Subcutaneous adipose tissue (tissue), 4 donors: Measurements from ENCODE around the gene NANOS2. TPM values are rescaled to one million over a fixed set of nuclear protein-coding genes. Genes with fewer than 3 reads are reported as not detected.

Experiments
- total RNA-seq, 4 donors: library from RNA; depleted of rRNA; stranded (reverse); fragments of >200 nt; gene quantifications; one replicate each; pipeline ENCODE4 v1.1.0, GENCODE V29; 2016
- TF ChIP-seq, protein P1 (sequence below): fragments of 450-650 bp; IDR thresholded peaks from one replicate; pipeline ENCODE4 v1.5.1; 2016; ENCODE audit warnings: low read depth, mild to moderate bottlenecking, control low read depth, antibody characterized with exemption, moderate library complexity

NANOS2 gene
- total RNA-seq, 4 donors from 2014 or later: not detected

DNA sequence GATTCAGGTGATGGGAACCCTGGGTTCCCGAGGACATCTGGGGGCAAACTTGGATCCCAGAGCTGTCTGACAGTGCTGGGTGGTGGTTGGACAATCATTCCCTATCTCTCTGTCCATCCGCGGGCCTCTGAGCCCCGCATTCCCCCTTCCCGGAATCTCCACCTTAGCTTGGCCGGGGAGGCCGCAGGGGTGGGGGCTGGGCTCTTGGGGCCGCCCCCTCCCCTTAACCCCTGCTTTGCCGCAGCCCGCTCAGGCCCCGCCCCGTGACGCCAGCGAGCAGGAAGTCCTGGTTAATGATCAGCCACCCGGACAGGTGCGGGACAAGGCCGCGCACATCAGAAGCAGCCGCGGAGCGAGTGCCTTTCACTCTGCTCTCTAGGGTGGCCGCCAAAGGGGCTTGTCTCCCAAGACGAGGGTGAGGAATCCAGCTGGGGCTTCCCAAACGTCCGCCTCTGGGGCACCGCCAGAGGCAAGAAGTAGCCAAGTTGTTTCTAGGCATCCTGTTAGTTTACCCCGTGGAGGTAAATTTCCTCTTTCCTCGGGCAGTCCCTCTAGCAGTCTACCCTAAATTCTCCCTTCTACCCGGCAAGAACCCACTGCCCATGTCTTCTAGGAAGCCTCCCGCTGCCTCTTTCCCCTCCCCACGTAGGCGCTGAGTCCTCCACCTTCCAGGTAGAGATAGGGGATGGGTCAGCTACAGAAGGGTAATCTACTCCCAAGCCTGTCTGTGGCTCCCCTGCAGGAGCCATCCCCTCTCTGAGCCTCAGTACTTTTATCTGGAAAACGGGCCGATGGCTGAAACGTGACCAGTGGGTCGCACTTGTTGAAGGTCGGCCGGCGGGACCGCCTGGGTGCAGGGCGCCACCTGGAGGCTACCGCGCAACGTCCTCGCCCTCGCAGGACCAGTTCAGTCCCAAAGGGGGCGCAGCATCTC is 31.7 kb downstream of the NANOS2 start:
- TF ChIP-seq, protein P1, sequence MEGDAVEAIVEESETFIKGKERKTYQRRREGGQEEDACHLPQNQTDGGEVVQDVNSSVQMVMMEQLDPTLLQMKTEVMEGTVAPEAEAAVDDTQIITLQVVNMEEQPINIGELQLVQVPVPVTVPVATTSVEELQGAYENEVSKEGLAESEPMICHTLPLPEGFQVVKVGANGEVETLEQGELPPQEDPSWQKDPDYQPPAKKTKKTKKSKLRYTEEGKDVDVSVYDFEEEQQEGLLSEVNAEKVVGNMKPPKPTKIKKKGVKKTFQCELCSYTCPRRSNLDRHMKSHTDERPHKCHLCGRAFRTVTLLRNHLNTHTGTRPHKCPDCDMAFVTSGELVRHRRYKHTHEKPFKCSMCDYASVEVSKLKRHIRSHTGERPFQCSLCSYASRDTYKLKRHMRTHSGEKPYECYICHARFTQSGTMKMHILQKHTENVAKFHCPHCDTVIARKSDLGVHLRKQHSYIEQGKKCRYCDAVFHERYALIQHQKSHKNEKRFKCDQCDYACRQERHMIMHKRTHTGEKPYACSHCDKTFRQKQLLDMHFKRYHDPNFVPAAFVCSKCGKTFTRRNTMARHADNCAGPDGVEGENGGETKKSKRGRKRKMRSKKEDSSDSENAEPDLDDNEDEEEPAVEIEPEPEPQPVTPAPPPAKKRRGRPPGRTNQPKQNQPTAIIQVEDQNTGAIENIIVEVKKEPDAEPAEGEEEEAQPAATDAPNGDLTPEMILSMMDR: no peak

DNA sequence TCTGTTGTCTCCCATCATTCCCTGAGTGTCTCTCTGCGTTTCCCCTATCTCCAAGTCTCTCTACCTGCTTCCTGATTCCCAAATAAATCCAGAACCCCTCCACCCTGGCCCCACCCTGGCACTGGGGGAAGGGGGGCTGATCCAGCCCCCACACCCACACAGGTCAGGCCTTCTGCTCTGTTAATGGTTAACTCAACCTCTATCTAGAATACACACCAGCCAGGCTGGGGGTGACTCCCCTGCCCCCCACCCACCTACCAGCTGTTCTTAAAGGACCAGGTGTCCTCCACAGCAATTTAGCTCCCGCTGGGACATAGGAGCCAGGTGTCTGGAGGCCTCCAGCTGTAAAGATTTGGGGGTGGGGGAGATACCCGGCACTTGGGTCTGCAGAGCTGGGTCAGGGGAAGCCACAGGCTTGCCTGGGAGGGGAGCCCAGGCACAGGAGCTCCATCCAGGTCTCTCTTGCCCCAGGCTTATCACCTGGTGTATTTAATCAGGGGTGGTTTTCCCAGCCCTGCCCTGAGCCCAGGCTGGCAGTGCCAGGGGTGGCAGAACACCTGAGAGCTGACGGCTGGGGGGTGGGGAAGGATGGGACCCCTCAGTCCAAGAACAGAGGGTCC is 32.6 kb downstream of the NANOS2 start:
- TF ChIP-seq, protein P1: no peak

DNA sequence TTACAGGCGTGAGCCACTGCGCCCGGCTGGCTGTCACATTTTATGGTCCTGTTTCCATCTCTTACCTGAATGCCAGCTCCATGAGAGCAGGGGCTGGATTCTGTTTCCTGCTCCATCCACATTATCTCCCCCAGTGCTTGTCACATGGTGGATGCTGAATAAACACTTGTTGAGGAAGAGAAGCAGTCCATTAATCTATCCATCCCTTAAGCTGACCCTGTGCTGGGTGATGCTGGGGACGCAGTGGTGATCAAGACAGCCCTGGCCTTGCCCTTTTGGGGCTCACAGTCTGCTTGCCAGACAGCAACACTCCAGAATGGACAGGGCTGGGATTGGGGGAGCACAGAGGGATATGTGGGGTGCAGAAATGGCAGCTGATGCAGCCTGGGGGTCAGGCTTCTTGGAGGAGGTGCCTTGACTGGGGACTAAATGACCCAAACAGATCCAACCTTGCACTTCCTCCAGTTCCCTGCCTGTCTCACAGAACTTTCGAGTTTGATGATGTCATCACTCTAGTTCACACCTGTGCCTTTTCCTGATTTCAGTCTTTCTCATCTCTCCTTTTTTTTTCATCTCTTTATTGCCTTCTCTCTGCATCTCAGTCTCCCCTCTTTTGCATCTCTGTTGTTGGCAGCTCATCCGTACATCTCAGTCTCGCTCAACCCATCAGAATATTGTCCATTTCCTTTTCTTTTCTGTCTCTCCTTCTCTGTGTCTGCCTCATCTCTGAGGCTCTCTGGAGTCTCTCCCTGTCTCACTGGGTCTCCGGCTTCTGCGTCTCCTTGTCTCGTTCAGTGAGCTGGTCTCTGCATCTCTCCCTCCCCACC is 33.3 kb downstream of the NANOS2 start:
- TF ChIP-seq, protein P1: no peak

DNA sequence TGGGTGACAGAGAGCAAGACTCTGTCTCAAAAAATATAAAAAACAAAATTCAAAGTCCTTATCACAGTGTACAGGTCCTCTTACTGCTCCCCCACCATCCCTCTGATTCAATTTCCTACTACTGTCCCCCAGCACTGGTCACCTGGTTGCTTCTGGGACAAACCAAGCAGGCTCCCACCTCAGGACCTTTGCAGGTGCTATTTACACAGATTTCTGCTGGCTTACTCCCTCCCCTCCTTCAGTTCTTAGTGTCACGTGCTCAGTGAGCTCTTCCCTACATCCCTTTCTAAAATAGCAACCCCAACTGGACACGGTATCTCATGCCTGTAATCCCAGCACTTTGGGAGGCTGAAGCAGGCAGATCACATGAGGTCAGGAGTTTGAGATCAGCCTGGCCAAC is 34.6 kb downstream of the NANOS2 start:
- TF ChIP-seq, protein P1: no peak

DNA sequence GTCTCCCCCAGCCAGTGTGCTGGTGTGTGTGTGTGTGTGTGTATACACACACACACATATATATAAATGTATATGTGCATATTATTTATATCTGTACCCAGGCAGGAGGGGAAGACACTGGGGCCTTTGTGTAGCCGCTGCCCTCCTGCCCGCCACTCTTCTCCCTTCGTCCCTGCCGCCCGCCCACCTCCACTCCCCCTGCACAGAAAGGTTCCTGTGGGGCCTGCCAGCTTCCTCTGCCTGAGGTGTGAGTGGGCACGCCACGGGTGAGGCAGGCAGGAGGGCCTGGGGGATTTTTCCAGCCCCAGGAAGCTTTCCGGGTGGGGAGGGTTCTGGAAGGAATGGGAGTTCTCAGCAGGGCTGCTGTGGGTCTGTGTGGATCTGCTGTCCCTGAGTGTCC is 35.5 kb downstream of the NANOS2 start:
- TF ChIP-seq, protein P1: no peak

DNA sequence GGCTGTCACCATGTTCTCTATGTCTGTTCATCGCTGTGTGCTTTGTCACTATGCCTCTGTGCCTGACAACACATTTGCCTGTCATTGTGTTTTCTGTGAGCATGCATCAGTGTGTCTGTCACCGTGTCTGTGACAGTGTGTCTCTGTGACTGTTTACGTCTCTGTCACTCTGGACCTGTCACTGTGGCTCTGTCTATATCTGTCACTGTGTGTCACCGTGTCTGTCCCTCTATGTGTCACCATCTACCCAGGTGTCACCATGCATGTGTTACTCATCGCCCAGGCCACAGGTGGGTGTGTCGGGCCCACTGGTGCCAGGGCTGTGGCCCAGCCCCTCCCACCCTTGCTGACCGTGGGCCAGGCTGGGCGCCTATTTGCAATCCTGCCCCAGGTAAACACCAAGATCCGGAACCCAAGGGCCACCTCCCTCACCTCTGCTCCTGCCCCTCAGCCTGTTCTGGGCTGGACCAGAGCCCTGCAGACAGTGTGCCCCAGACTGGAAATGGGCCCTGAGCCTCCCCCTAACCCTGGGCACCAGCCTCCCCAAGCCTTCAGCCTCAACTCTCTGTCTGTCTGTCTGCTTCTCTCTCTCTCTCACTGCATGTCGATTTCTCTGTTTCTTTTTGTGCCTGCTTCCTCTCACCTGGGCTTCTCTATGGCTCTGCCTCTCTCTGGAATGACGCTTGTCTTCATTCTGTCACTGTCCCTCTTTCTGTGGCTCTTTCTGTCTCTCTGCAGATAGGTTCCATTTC is 36.4 kb downstream of the NANOS2 start:
- TF ChIP-seq, protein P1: no peak
